HEK293 (cell line): ENCODE measurements around the gene SLC25A47.

Experiments used
- CTCF ChIA-PET: fragments of 350-600 bp; formaldehyde crosslinking; extraction: SDS; loops from one replicate; lab custom pipeline; 2021; ENCODE audit warnings: antibody characterized with exemption; lab: Yijun Ruan, JAX
- POLR2A ChIA-PET: fragments of 300-600 bp; formaldehyde crosslinking; extraction: SDS; loops from one replicate; lab custom pipeline; 2020; ENCODE audit warnings: antibody characterized with exemption, inconsistent platforms; lab: Yijun Ruan, JAX
- H3K27ac ChIP-seq: fragments of 200-500 bp; sonication (Bioruptor generic); 2 replicates; pipeline ENCODE4 v1.5.1; 2014; ENCODE audit warnings: low read depth, low read length, control low read depth, inconsistent platforms; ENCODE audit errors: extremely low read depth
- H3K36me3 ChIP-seq, 2 experiments: fragments of 200-500 bp in 1 of 2; sonication (Bioruptor generic) in 1 of 2; 1 replicate in 1 of 2; 2 replicates in 1 of 2; pipeline ENCODE4 v1.5.1; 2014 to 2017; ENCODE audit warnings: inconsistent platforms in 2 of 2, low read length in 2 of 2; ENCODE audit not compliant: control insufficient read depth in 2 of 2, insufficient read depth in 1 of 2
- H3K4me1 ChIP-seq: fragments of 200-500 bp; sonication (Bioruptor generic); 2 replicates; pipeline ENCODE4 v1.5.1; 2014; ENCODE audit warnings: mild to moderate bottlenecking, low read length, inconsistent platforms; ENCODE audit not compliant: control insufficient read depth, insufficient read depth
- H3K4me3 ChIP-seq: 2 replicates; pipeline ENCODE4 v1.5.1; 2011; ENCODE audit warnings: low read depth, mild to moderate bottlenecking, control low read depth, low read length, moderate library complexity
- H3K9me3 ChIP-seq: fragments of 200-500 bp; sonication (Bioruptor generic); 2 replicates; pipeline ENCODE4 v1.5.1; 2014; ENCODE audit warnings: low read depth, low read length, inconsistent platforms; ENCODE audit not compliant: control insufficient read depth, insufficient read depth
- CTCF ChIP-seq: fragments of 450-650 bp; formaldehyde crosslinking; IDR thresholded peaks from 2 replicates; pipeline ENCODE4 v1.5.1; 2016; ENCODE audit warnings: missing biosample characterization, missing genetic modification characterization
- GLIS2 ChIP-seq: fragments of 450-650 bp; formaldehyde crosslinking; IDR thresholded peaks from 2 replicates; pipeline ENCODE4 v1.5.1; 2016; ENCODE audit warnings: missing biosample characterization, missing genetic modification characterization
- HOXD13 ChIP-seq: sonication (generic); formaldehyde crosslinking; IDR thresholded peaks from 2 replicates; pipeline ENCODE4 v1.8.0; 2022; ENCODE audit warnings: missing genetic modification reagents, borderline replicate concordance
- INSM2 ChIP-seq: fragments of 450-650 bp; formaldehyde crosslinking; IDR thresholded peaks from 2 replicates; pipeline ENCODE4 v1.5.1; 2016; ENCODE audit warnings: missing biosample characterization, missing genetic modification characterization
- REPIN1 ChIP-seq: fragments of 450-650 bp; formaldehyde crosslinking; IDR thresholded peaks from 2 replicates; pipeline ENCODE4 v1.5.1; 2017; ENCODE audit warnings: missing biosample characterization, missing genetic modification characterization, low read depth
- ZBTB48 ChIP-seq: fragments of 450-650 bp; formaldehyde crosslinking; IDR thresholded peaks from 2 replicates; pipeline ENCODE4 v1.5.1; 2016; ENCODE audit warnings: missing biosample characterization, missing genetic modification characterization
- ZBTB6 ChIP-seq: fragments of 450-650 bp; formaldehyde crosslinking; IDR thresholded peaks from 2 replicates; pipeline ENCODE4 v1.5.1; 2017; ENCODE audit warnings: missing biosample characterization, missing genetic modification characterization
- ZFP41 ChIP-seq: fragments of 450-650 bp; formaldehyde crosslinking; IDR thresholded peaks from 2 replicates; pipeline ENCODE4 v1.5.1; 2016; ENCODE audit warnings: missing biosample characterization, missing genetic modification characterization, borderline replicate concordance
- ZNF19 ChIP-seq: fragments of 450-650 bp; formaldehyde crosslinking; IDR thresholded peaks from 2 replicates; pipeline ENCODE4; 2016; ENCODE audit warnings: missing biosample characterization, missing genetic modification characterization, low read depth
- ZNF239 ChIP-seq: fragments of 450-650 bp; formaldehyde crosslinking; IDR thresholded peaks from 2 replicates; pipeline ENCODE4 v1.5.1; 2016; ENCODE audit warnings: missing biosample characterization, missing genetic modification characterization
- ZNF280D ChIP-seq: fragments of 450-650 bp; formaldehyde crosslinking; IDR thresholded peaks from 2 replicates; pipeline ENCODE4 v1.5.1; 2016; ENCODE audit warnings: missing biosample characterization, missing genetic modification characterization
- ZNF292 ChIP-seq: fragments of 450-650 bp; formaldehyde crosslinking; IDR thresholded peaks from 2 replicates; pipeline ENCODE4 v1.5.1; 2016; ENCODE audit warnings: low read depth, missing biosample characterization, missing genetic modification characterization, borderline replicate concordance
- ZNF350 ChIP-seq: fragments of 450-650 bp; formaldehyde crosslinking; IDR thresholded peaks from 2 replicates; pipeline ENCODE4 v1.5.0; 2017; ENCODE audit warnings: missing biosample characterization, mild to moderate bottlenecking, missing genetic modification characterization
- ZNF37A ChIP-seq: fragments of 450-650 bp; IDR thresholded peaks from 2 replicates; pipeline ENCODE4 v1.5.1; 2018; ENCODE audit warnings: missing biosample characterization, missing genetic modification characterization
- ZNF518A ChIP-seq: fragments of 450-650 bp; formaldehyde crosslinking; conservative IDR thresholded peaks from 2 replicates; pipeline ENCODE4 v1.5.1; 2016; ENCODE audit warnings: low read depth, missing biosample characterization, missing genetic modification characterization
- ZNF571 ChIP-seq: fragments of 450-650 bp; formaldehyde crosslinking; IDR thresholded peaks from 2 replicates; pipeline ENCODE4 v1.5.0; 2017; ENCODE audit warnings: missing biosample characterization, missing genetic modification characterization
- ZNF580 ChIP-seq: fragments of 450-650 bp; formaldehyde crosslinking; IDR thresholded peaks from 2 replicates; pipeline ENCODE4 v1.5.1; 2016; ENCODE audit warnings: missing biosample characterization, missing genetic modification characterization
- ZNF621 ChIP-seq: fragments of 450-650 bp; formaldehyde crosslinking; IDR thresholded peaks from 2 replicates; pipeline ENCODE4 v1.5.1; 2017; ENCODE audit warnings: missing biosample characterization, missing genetic modification characterization
- ZNF645 ChIP-seq: fragments of 450-650 bp; formaldehyde crosslinking; IDR thresholded peaks from 2 replicates; pipeline ENCODE4; 2016; ENCODE audit warnings: missing biosample characterization, missing genetic modification characterization
- ZNF704 ChIP-seq: fragments of 450-650 bp; formaldehyde crosslinking; IDR thresholded peaks from 2 replicates; pipeline ENCODE4 v1.5.1; 2016; ENCODE audit warnings: missing biosample characterization, missing genetic modification characterization

SLC25A47 gene

GRCh38 chr14:100370003-100370402 lies 46.9 kb downstream of the SLC25A47 start:
- CTCF ChIA-PET: interaction anchor here (0.9 kb wide), 1 partner anchor 276 kb away, joined by 3 read pairs; no protein-coding TSS in a partner anchor
- no peak for TF ChIP-seq ZNF19 (tag by site-specific recombination)
- no peak for TF ChIP-seq ZBTB48
- TF ChIP-seq HOXD13 (CRISPR knock-in tag): no peak
- no peak for TF ChIP-seq ZNF580
- no peak for TF ChIP-seq ZNF704 (tag by site-specific recombination)
- TF ChIP-seq ZNF37A (tag by site-specific recombination): no peak
- TF ChIP-seq ZNF645 (tag by site-specific recombination): no peak
- TF ChIP-seq ZNF280D (tag by site-specific recombination): no peak
- no peak for TF ChIP-seq ZNF350
- TF ChIP-seq, all 188 proteins: peak for 0
- no peak overlapping the region for H3K27ac ChIP-seq
- POLR2A ChIA-PET: no interaction called here
- H3K36me3 ChIP-seq: peaks cover 3 to 50% of the 10 kb centered on the region in 2 experiments
- no peaks in the 10 kb centered on the region for H3K4me1 ChIP-seq
- no peak overlapping the region for H3K4me3 ChIP-seq
- H3K9me3 ChIP-seq: no peaks in the 10 kb centered on the region

- Histone ChIP-seq H3K4me3 (no peak overlapping the region), H3K4me1 (no peaks in the 10 kb centered on the region), H3K36me3 (peaks cover 0 to 34% of the 10 kb centered on the region in 2 experiments), H3K9me3 (no peaks in the 10 kb centered on the region), H3K27ac (no peak overlapping the region)
- ChIA-PET POLR2A (no interaction called here), CTCF (no interaction called here)
- TF ChIP-seq ZNF292 (tag by site-specific recombination) (no peak), ZNF571 (tag by site-specific recombination) (no peak), GLIS2 (tag by site-specific recombination) (no peak), ZNF518A (tag by site-specific recombination) (no peak), ZNF239 (no peak), INSM2 (tag by site-specific recombination) (no peak), ZNF621 (tag by site-specific recombination) (no peak), REPIN1 (tag by site-specific recombination) (no peak), ZFP41 (tag by site-specific recombination) (no peak), CTCF (tag by site-specific recombination) (no peak), ZBTB6 (tag by site-specific recombination) (no peak)
These were observed 48.6 kb downstream of the SLC25A47 start for GRCh38 chr14:100371773-100372172.
